Measurements from ENCODE around the gene GTF3C1.

GTF3C1 gene

DNA sequence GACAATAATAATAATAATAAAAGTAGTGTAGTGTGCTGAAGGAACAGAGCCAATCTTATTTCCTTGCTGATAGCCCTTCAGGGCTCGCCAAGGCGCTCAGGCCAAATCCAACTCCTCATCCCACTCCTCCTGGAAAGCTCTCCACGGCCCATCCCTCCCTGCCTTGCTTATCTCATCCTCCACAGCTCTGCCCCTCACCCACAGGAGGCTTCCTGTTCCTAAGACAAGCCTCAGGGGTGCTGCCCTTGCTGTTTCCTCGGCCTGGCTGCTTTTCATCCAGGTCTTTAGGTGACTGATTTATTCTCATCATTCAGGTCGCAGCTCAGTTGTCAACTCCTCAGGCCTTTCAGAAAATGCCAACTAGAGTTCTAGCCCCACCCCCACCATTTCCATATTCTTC lies 11.2 kb downstream of the GTF3C1 start:
- TF ChIP-seq, protein P1, sequence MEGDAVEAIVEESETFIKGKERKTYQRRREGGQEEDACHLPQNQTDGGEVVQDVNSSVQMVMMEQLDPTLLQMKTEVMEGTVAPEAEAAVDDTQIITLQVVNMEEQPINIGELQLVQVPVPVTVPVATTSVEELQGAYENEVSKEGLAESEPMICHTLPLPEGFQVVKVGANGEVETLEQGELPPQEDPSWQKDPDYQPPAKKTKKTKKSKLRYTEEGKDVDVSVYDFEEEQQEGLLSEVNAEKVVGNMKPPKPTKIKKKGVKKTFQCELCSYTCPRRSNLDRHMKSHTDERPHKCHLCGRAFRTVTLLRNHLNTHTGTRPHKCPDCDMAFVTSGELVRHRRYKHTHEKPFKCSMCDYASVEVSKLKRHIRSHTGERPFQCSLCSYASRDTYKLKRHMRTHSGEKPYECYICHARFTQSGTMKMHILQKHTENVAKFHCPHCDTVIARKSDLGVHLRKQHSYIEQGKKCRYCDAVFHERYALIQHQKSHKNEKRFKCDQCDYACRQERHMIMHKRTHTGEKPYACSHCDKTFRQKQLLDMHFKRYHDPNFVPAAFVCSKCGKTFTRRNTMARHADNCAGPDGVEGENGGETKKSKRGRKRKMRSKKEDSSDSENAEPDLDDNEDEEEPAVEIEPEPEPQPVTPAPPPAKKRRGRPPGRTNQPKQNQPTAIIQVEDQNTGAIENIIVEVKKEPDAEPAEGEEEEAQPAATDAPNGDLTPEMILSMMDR (IDR thresholded peaks at IDR 0.05; ENCODE audit: control insufficient read depth, extremely low read depth, insufficient read depth) = no peak
- no peak overlapping the region for H3K4me3 ChIP-seq (ENCODE audit: low read depth, low read length)
- no peak for DNase-seq (ENCODE audit: low read depth)

DNA sequence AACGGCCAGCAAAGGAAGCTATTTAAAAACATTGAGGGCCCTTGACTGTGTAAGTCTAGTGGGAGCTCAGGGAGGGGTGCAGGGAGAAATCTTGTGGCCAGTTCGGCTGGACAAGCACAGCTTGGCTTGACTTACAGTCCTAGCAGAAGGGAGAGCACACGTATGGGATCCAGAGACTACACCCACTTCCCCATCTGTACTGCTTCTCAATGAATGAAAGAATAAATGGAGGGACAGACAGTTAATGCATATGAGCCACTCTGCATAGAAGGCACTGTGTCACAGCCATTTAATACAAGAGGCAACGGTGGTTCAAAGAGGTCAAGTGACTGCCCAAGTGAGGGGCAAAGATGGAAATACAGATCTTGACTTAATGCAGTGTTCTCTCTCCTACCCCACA lies 15.5 kb downstream of the GTF3C1 start:
- no peak for DNase-seq (ENCODE audit: low read depth)
- TF ChIP-seq, protein P1 (IDR thresholded peaks at IDR 0.05; ENCODE audit: control insufficient read depth, extremely low read depth, insufficient read depth) = no peak
- H3K4me3 ChIP-seq (ENCODE audit: low read depth, low read length) = no peak overlapping the region

DNA sequence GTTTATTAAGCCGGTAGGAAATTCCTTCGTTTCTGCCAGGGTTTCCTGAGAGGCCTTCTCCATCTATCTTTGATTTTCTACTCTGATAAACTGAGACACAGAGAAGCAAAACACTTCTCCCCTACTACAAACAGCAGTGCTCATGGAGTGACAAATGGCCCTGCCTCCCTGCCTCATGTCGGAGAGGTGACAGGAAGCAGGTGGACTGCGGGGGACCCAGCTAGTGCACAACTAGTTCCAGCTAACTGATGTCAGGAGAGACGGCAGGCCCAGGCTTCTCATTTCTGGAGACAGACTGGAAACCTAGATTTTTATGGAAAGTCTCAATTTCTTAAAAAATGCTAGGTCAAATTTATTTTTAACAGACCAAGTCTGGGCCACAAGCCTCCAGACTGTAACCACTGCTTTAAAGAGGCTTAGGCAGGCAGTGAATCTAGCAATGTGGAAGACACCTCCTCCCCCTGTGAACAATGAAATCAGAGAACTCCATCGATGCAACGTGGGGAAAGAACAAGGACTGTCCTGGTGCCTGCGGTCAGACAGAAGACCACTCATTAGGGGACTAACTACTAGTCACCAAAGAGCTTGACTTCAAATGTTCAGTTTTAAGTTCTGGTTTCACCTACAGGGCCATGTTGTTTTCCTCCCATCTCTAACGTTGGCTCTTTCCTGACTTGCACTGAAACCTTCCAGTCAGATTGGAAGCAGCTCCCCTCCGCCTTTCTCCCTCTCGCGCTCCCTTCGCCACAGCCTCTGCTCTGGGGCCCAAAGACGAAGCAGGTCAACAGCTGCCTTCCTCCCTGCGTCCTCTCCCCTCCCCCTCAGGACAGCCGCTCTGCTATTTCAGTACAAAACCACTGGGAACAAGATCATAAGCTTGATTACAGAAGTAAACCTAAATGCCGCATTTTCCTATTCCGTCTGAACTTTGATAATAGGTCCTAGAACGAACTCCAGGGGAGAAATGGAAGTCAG lies 17.6 kb downstream of the GTF3C1 start:
- DNase-seq (ENCODE audit: low read depth) = no peak
- TF ChIP-seq, protein P1 (IDR thresholded peaks at IDR 0.05; ENCODE audit: control insufficient read depth, extremely low read depth, insufficient read depth) = no peak
- no peak overlapping the region for H3K4me3 ChIP-seq (ENCODE audit: low read depth, low read length)

DNA sequence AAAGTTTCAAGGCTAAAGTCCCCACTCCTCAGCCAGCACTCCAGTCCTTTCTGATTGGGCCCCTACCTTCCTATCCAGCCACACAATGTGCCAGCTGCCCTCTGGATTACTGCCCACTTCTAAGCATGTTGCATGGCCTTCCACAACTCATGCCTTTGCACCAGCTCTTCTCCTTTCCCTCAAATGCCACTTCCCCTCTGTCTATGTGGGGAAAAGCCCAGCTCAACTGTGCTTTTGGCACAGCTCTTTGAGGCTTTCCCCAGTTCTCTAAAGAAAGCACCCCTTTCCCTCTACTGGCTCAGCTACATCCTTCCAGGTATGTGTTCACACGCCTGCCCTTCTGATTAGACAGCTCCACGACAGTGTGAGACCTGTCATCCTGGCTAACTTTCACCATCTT lies 18.5 kb downstream of the GTF3C1 start:
- no peak for DNase-seq (ENCODE audit: low read depth)
- TF ChIP-seq, protein P1 (IDR thresholded peaks at IDR 0.05; ENCODE audit: control insufficient read depth, extremely low read depth, insufficient read depth) = no peak
- no peak overlapping the region for H3K4me3 ChIP-seq (ENCODE audit: low read depth, low read length)

DNA sequence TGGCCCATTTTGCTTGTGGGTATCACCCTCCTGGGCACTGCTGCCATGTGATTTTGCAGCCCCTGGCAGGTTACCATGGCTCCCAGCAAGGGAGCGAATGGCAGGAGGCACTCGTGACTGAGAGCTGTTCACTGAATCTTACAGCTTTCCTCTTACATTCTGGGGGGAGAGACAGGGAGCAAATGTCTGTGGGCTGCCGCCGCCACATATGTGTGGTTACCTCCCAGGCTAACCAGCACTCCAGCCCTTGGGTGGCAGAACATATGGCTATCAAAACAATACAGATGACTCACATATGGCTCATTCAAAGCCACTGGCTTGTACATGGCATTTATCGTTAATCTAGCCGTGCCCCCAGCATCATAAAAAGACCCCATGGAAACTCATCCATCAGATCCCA lies 19.8 kb downstream of the GTF3C1 start:
- H3K4me3 ChIP-seq (ENCODE audit: low read depth, low read length) = no peak overlapping the region
- no peak for DNase-seq (ENCODE audit: low read depth)
- TF ChIP-seq, protein P1 (IDR thresholded peaks at IDR 0.05; ENCODE audit: control insufficient read depth, extremely low read depth, insufficient read depth) = no peak

DNA sequence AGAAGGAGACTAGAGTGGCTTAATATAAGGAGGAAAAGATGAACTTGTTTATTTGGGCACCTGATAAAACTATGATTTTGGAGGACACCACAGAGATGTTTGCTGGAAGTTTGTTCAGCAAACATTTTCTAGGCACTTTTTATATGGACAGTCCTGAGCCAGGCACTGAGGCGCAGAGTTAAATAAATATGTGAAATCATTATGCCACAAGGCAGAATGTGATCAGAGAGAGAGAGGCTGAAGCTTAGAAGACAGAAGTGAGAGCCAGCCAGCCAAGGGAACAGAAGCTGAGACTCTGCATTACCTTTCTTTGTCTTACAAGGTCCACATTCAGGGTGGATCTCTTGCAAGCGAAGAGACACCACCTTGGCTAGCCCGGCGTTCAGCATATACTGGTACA lies 21.4 kb downstream of the GTF3C1 start:
- DNase-seq (ENCODE audit: low read depth) = peak; percentile 89
- 0 out of 2 replicates have a peak overlapping the region, but pooled peaks have one; percentile 11 for H3K4me3 ChIP-seq (ENCODE audit: low read depth, low read length)
- TF ChIP-seq, protein P1 (IDR thresholded peaks at IDR 0.05; ENCODE audit: control insufficient read depth, extremely low read depth, insufficient read depth) = no peak

All from LNCaP clone FGC (cell line).